Measurements from ENCODE around the gene DRAXIN.

DNA sequence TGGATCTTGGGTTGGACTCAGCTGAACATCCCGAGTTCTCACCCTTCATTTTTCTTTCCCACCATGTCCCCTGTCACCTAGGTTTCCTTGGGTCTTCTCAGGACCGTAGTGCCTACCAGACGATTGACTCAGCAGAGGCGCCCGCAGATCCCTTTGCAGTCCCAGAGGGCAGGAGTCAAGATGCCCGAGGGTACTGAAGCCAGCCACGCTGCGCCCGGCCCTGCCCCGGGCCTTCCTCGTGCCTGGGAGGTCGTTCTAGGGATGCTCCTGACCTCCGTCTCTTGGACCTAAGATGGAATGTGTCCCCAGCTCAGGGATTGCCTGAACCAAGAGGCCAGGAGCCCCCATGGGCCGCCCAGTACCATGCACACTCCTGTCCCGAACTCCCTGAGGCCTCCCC, 58.5 kb downstream of the DRAXIN start:
- TF ChIP-seq, protein P1, sequence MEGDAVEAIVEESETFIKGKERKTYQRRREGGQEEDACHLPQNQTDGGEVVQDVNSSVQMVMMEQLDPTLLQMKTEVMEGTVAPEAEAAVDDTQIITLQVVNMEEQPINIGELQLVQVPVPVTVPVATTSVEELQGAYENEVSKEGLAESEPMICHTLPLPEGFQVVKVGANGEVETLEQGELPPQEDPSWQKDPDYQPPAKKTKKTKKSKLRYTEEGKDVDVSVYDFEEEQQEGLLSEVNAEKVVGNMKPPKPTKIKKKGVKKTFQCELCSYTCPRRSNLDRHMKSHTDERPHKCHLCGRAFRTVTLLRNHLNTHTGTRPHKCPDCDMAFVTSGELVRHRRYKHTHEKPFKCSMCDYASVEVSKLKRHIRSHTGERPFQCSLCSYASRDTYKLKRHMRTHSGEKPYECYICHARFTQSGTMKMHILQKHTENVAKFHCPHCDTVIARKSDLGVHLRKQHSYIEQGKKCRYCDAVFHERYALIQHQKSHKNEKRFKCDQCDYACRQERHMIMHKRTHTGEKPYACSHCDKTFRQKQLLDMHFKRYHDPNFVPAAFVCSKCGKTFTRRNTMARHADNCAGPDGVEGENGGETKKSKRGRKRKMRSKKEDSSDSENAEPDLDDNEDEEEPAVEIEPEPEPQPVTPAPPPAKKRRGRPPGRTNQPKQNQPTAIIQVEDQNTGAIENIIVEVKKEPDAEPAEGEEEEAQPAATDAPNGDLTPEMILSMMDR (IDR thresholded peaks at IDR 0.05; ENCODE audit: poor library complexity, severe bottlenecking): no peak
- TF ChIP-seq POLR2AphosphoS5 (IDR thresholded peaks at IDR 0.05) (no peak), RAD21 (conservative IDR thresholded peaks at IDR 0.05) (no peak), EZH2 (IDR thresholded peaks at IDR 0.05; ENCODE audit: borderline replicate concordance, insufficient read depth, low read length, poor library complexity, severe bottlenecking) (no peak), EP300 (conservative IDR thresholded peaks at IDR 0.05; ENCODE audit: poor library complexity, severe bottlenecking) (no peak), SMC3 (conservative IDR thresholded peaks at IDR 0.05; ENCODE audit: poor library complexity) (no peak), TAF1 (IDR thresholded peaks at IDR 0.05; ENCODE audit: low read depth) (no peak)
- TF ChIP-seq, protein P2, sequence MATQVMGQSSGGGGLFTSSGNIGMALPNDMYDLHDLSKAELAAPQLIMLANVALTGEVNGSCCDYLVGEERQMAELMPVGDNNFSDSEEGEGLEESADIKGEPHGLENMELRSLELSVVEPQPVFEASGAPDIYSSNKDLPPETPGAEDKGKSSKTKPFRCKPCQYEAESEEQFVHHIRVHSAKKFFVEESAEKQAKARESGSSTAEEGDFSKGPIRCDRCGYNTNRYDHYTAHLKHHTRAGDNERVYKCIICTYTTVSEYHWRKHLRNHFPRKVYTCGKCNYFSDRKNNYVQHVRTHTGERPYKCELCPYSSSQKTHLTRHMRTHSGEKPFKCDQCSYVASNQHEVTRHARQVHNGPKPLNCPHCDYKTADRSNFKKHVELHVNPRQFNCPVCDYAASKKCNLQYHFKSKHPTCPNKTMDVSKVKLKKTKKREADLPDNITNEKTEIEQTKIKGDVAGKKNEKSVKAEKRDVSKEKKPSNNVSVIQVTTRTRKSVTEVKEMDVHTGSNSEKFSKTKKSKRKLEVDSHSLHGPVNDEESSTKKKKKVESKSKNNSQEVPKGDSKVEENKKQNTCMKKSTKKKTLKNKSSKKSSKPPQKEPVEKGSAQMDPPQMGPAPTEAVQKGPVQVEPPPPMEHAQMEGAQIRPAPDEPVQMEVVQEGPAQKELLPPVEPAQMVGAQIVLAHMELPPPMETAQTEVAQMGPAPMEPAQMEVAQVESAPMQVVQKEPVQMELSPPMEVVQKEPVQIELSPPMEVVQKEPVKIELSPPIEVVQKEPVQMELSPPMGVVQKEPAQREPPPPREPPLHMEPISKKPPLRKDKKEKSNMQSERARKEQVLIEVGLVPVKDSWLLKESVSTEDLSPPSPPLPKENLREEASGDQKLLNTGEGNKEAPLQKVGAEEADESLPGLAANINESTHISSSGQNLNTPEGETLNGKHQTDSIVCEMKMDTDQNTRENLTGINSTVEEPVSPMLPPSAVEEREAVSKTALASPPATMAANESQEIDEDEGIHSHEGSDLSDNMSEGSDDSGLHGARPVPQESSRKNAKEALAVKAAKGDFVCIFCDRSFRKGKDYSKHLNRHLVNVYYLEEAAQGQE (IDR thresholded peaks at IDR 0.05; ENCODE audit: borderline replicate concordance): no peak

Data from neural cell (in vitro differentiated cells).